Measurements from ENCODE around the gene GRM6. TPM values are rescaled to one million over a fixed set of nuclear protein-coding genes. Genes with fewer than 3 reads are reported as not detected.

Gene GRM6
- total and polyA plus RNA-seq, 12 donors = not detected

GRCh38 chr5:178997191-178997590 lies 2.1 kb upstream of the GRM6 start:
- peaks cover 0 to 2% (median 0%) of the 10 kb centered on the region in 9 donors for H3K4me1 ChIP-seq
- intact Hi-C loops (cut with DNase I) = no loop called here
- H3K36me3 ChIP-seq = no peaks in the 10 kb centered on the region
- TF ChIP-seq, protein P1, sequence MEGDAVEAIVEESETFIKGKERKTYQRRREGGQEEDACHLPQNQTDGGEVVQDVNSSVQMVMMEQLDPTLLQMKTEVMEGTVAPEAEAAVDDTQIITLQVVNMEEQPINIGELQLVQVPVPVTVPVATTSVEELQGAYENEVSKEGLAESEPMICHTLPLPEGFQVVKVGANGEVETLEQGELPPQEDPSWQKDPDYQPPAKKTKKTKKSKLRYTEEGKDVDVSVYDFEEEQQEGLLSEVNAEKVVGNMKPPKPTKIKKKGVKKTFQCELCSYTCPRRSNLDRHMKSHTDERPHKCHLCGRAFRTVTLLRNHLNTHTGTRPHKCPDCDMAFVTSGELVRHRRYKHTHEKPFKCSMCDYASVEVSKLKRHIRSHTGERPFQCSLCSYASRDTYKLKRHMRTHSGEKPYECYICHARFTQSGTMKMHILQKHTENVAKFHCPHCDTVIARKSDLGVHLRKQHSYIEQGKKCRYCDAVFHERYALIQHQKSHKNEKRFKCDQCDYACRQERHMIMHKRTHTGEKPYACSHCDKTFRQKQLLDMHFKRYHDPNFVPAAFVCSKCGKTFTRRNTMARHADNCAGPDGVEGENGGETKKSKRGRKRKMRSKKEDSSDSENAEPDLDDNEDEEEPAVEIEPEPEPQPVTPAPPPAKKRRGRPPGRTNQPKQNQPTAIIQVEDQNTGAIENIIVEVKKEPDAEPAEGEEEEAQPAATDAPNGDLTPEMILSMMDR (IDR thresholded peaks at IDR 0.05) = no peak
- H3K27ac ChIP-seq = no peak overlapping the region
- H3K27me3 ChIP-seq = peaks cover 11 to 57% (median 45%) of the 10 kb centered on the region in 7 donors
- H3K4me3 ChIP-seq = no peak overlapping the region
- 75 to 78% methylated on average over 6 of the region's 6 CpGs for WGBS, 2 donors
- no peak for DNase-seq
- H3K9me3 ChIP-seq = peaks cover 0 to 12% (median 0%) of the 10 kb centered on the region in 11 donors
- ATAC-seq = no peak

- Histone ChIP-seq H3K9me3 (peaks cover 0 to 12% (median 0%) of the 10 kb centered on the region in 11 donors), H3K4me3 (no peak overlapping the region), H3K4me1 (peaks cover 0 to 2% (median 0%) of the 10 kb centered on the region in 9 donors), H3K36me3 (no peaks in the 10 kb centered on the region), H3K27me3 (peaks cover 11 to 63% (median 47%) of the 10 kb centered on the region in 7 donors), H3K27ac (no peak overlapping the region)
- WGBS, 2 donors = 65 to 74% methylated on average over 11 of the region's 11 CpGs
- TF ChIP-seq, protein P1 (IDR thresholded peaks at IDR 0.05) = no peak
- intact Hi-C loops (cut with DNase I) = no loop called here
- ATAC-seq (no peak), DNase-seq (no peak)
Observed at GRCh38 chr5:178996156-178996555, 1.0 kb upstream of the GRM6 start.

DNA sequence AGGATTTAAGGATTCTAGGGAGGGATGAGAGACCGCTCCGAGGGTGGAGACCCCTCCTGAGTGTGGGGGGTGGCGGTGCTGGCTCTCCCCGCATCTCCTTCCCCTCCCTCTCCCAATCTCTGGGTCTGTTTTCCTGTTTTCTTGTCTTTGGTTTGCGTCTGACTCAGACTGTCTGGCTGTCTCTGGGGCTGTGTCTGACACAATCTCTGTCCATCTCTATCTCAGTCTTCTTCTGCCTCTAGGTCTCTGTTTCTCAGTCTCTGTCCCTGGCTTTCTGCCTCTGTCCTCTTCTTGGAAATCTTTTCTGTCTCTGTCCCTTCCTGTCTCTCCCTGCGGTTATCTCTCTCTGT lies 196 bp upstream of the GRM6 start:
- intact Hi-C loops (cut with DNase I) = no loop called here
- no peaks in the 10 kb centered on the region for H3K36me3 ChIP-seq
- no peak for DNase-seq
- peaks cover 0 to 2% (median 0%) of the 10 kb centered on the region in 9 donors for H3K4me1 ChIP-seq
- TF ChIP-seq, protein P1 (IDR thresholded peaks at IDR 0.05) = no peak
- ATAC-seq = no peak
- H3K4me3 ChIP-seq = no peak overlapping the region
- no peak overlapping the region for H3K27ac ChIP-seq
- WGBS, 2 donors = 6 to 8% methylated on average over 6 of the region's 6 CpGs
- peaks cover 0 to 15% (median 0%) of the 10 kb centered on the region in 11 donors for H3K9me3 ChIP-seq
- peaks cover 11 to 58% (median 47%) of the 10 kb centered on the region in 7 donors for H3K27me3 ChIP-seq

- Histone ChIP-seq H3K36me3 (no peaks in the 10 kb centered on the region), H3K27ac (no peak overlapping the region), H3K27me3 (peaks cover 11 to 58% (median 47%) of the 10 kb centered on the region in 7 donors), H3K9me3 (peaks cover 0 to 23% (median 4%) of the 10 kb centered on the region in 11 donors), H3K4me1 (peaks cover 0 to 2% (median 0%) of the 10 kb centered on the region in 9 donors), H3K4me3 (no peak overlapping the region)
- intact Hi-C loops (cut with DNase I) = no loop called here
- no peak for ATAC-seq
- TF ChIP-seq, protein P1 (IDR thresholded peaks at IDR 0.05) = no peak
- no peak for DNase-seq
- WGBS, 2 donors = 20 to 21% methylated on average over 53 of the region's 53 CpGs
Observed at GRCh38 chr5:178993955-178994579, 1.1 kb downstream of the GRM6 start.
